Activated naive CD4-positive, alpha-beta T cell (primary cell): ENCODE data around the gene ITGAV.
"Not testable (repeated sequence)": the region's sequence is repeated elsewhere in the genome, so short reads cannot be mapped to it uniquely, and the experiment has no call there.

Source experiments
- DNase-seq, 4 experiments: peaks; one replicate each; lab custom pipeline; 2025; lab: John Stamatoyannopoulos, UW

The ITGAV gene

DNA sequence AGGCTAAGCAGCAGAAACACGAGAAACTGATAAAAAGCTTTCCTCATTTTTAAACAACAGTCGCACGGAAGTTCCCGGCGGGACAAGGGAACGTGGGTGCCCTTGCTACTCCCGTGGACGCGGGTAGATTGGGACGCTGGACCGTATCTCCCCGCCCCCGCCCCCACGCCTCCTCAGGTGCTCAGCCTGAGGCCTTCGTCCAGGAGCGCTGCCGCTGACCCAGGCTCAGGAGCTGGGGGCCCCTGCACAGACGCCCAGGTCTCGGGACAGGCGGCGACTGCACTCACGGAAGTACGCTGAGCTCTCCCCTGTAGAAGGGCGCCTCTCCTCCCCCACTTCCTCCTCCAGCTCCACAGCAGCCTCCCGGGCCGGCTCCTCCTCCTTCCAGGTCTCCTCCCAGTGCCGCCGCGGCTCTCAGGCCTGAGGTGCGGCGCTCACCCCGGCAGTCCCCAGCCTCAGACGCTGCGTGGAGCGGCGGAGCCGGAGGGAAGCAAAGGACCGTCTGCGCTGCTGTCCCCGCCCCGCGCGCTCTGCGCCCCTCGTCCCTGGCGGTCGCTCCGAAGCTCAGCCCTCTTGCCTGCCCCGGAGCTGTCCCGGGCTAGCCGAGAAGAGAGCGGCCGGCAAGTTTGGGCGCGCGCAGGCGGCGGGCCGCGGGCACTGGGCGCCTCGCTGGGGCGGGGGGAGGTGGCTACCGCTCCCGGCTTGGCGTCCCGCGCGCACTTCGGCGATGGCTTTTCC is at the start of gene ITGAV:
Gene ITGAV (plus strand): TSS at position 445 of the 738 bp plus-strand sequence. CDS start 283 bp downstream, at position 728.
- peak; percentile 41 to 63 (median 54) for DNase-seq

DNA sequence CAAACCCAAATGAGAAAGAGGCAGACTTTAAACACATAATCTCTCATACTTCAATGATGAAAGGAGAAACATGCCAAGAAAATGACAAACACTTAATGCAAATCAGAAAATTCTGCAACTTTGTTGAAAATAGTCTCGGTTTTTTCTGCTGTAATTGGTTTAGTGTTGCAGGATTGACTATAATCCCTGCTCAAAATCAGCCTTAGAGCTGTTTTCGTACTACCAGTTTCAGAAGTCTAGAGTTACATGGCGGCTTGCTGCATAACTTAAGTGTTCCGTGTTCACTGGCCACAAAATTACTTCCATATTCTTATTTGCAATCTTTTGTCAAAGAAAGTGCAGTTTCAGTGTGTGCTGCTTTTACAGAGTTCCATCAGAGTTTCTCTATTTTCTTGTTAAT is 48.9 kb upstream of the ITGAV start:
- DNase-seq, result no peak

DNA sequence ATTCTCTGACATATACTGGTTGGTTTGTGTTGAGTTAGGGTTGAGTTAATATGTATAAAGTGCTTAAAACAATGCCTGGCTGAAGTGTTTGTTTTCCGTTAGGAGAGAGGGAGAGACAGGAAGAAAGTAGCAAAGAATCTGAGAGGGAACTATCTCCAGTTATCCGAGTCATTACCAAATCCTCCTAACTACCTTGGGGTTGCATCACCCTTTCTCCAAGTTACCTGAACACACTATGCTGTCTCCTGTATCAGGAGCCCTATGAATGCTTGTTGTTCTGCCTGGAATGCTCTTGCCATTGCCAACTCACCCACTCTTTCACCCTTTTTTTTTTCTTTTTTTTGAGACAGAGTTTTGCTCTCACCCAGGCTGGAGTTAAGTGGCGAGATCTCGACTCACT is 47.9 kb upstream of the ITGAV start:
- no peak for DNase-seq

DNA sequence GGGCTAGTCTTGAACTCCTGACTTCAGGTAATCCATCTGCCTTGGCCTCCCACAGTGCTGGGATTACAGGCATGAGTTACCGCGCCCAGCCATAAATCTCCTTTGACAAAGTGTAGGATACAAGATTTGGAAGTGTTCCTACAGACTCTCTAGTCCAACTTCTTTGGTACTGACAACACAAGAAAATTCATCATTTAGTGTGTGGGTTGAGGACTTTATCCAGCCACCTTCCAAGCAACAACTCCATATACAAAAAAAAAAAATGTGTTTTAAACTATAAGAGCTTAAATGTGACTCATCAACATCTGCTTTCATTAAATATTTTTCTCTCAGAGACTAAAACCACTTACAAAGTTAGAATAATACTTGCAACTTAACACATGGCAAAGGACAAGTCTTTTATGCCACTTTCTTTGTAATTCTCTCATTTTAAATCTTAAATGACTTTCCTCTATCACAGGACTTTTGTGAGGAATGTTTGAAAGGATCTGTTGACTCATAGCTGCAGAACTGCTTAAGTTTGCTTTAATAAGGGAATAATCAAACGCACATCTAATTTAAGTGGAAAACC is 46.2 kb upstream of the ITGAV start:
- DNase-seq, result no peak

DNA sequence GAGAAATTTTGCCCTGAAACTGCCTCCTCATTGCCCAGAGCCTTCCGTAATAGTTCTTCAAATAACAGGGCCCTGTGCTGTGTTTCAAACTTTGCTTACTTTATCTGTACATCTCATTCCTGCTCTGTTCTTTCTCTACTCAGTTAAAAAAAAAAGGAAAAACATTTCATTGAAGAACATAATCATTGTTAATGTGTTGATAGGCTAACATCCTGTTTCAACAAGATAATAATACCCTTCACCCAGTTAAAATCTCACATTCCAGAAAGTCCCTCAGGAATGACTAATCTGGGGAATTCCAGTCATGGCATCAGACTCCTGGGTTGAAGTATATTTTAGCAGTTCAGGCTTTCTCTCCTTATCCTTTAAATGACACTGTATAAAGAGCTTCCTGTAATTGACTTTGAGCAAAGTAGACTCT is 45.6 kb upstream of the ITGAV start:
- no peak for DNase-seq

DNA sequence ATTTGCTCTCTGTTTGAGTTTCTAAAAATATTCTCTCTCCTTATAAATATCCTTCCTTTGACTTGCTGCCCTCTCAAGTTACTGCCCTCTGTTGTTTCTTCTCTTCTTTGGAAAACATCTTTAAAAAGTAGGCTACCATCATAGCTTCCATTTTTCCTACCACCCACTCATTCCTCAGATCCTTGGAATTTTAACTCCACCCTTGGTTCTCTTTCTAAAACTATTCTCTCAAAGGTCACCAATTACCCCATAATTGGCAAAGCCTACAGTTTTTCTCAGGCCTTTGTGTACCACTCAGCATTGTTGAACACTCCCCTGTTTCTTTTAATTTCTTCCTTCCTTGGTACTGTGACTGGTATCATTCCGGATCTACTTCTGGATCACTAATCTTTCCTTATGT is 43.0 kb upstream of the ITGAV start:
- no peak for DNase-seq

DNA sequence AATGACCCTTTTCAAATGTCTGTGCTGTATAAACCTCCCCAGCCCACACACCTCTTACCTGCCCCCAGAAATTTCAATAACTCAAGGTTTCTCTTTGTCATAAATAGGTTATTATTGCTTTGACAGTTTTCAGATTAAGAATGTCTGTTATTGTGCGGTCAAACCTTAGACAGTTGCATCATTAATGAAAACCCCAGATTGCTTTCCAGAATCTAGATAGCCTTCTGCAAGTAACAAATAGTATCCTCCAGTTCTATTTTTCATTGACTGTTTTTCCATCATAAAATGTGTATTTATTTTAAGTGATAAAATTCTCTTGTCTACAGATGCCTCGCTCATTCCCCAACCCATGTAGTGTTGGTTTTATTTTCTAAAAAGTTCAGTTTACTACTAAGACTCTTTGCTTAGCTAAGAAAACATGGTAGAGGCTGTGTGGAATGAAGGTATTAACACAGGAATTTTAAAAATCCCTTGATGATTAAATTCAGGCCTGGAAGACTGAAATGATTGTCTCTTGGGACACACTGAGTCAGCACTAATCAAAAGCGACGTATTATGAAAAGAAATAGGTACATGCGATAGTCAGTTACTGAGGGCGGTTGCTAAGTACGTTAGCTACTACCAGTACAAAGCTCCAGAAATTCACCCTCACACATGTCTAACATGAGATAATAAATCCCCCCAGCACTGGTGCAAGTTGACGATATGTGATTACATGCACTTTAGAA is 38.4 kb upstream of the ITGAV start:
- DNase-seq, result no peak

GRCh38 chr2:186554429-186554828 is 35.4 kb upstream of the ITGAV start:
- DNase-seq, result no peak

DNA sequence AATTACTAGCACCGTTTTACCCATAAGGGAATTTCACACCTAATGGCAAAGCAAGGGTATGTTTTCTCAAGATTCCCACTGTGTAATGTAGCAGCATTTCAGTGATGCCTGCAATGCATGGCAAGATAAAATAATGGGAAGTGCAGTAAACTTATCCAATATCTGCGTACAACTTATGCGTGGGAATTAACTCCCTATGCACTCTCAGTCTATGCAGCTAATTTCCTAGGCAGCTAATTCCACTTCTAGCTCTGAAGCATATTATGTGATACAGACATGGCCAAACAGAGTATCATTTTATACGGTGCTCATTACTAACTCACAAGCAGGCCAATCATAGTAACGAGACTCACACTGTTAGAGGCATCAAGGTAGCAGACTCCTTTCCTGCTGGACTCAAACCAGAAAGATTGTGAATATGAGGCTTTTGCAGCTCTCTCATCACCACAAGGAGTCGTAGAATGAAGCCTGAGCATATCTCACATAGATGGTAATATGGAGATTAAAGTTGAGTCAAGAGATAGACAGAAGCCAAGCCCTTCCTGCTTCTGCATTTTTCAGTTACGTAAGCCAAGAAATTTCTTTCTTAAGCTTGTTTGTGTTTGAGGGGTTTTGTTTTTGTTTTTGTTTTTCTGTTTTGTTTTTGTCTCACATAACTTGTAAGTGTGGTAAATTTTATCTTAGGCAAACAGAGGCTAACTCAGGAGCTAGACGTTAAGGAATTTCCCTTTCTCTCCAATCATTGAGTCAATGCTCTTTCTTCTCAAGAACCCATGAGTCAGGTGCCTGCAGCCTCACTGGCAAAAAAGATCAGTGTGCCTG is 34.8 kb upstream of the ITGAV start:
- DNase-seq, result no peak

- no peak for DNase-seq
Measured at GRCh38 chr2:186558512-186559276, 31.2 kb upstream of the ITGAV start.

DNA sequence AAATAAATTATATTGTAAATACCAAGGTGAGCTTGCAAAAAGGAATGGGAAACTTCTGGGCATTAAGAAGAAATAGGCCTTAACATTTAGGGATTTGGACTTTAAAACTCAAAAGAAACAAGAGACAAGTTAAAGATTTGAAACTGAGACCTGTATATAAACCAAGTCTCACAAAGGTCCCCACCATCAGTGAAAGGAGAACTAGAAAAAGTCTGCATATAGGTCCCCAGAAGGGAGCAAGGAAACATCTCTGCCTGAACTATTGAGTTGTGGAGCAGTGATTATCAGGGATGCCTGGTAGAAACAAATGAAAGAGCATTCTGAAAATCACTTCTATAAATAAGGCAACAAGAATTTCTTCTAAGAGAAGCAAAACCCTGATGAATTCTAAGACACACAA is 30.5 kb upstream of the ITGAV start:
- no peak for DNase-seq

GRCh38 chr2:186559848-186560247 is 30.0 kb upstream of the ITGAV start:
- DNase-seq, result no peak

DNA sequence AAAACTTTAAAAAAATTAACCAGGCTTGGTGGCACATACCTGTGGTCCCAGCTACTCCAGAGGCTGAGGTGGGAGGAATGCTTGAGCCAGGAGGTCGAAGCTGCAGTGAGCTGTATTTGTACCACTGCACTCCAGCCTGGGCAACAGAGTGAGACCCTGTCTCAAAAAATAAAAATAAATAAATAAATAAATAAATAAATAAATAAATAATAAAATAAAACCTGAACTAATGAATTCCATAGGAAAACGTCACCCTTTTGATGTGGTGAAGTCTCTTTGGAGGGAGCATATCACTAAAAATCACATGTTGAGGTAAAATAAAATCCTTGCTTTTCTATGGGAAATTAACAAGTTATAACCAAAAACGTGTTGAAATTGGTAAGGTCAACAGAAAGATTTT is 29.6 kb upstream of the ITGAV start:
- DNase-seq, result no peak

- no peak for DNase-seq
Measured at GRCh38 chr2:186561467-186562208, 28.2 kb upstream of the ITGAV start.

- DNase-seq, result no peak
Measured at GRCh38 chr2:186562209-186562578, 27.7 kb upstream of the ITGAV start.

GRCh38 chr2:186568600-186568999 is 21.3 kb upstream of the ITGAV start:
- not testable (repeated sequence) for DNase-seq

GRCh38 chr2:186569127-186569526 is 20.7 kb upstream of the ITGAV start:
- not testable (repeated sequence) for DNase-seq

DNA sequence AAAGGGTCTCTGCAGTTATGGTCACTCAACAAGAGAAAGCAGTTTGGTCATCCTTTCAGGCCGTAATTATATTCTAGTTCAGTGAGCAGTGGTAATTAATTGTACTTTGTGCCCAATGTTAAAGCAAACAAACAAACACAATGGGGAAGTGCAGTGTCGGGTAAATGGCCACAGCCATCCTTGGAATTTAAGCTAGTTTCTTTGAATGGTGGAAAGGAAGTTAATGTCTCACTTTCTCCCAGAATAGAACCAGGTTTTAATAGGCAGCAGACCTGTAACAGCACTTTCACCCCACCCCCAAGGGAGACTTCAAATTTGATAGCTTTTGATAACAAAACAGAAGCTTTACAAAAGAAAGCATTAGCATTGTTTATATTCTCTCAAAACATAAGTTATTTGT is 20.0 kb upstream of the ITGAV start:
- DNase-seq, result no peak

GRCh38 chr2:186570604-186571003 is 19.3 kb upstream of the ITGAV start:
- no peak for DNase-seq

DNA sequence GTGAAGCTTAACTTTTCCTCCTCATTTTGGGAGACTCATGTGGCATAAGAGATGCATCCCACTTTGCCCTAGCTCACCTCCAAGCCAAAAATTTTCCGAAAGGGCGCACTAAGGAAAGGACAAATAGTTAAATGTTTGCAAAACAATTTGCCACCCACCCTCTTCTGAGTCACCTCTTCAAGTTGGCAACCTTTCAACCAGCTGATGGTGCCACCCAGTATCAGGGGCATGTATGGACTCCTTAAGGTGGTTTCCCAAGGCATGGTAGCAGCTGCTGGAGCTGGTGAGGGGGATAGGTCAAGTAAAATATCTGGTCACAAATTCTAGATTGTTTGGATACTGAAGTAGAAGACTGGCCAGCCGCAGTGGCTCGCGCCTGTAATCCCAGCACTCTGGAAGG is 17.2 kb upstream of the ITGAV start:
- DNase-seq, result no peak

- no peak for DNase-seq
Measured at GRCh38 chr2:186573531-186573930, 16.3 kb upstream of the ITGAV start.
